ENCODE measurements around the gene TBC1D1.

GRCh38 chr4:37938208-37938607 lies 47.3 kb downstream of the TBC1D1 start:
- TF ChIP-seq CTCF (IDR thresholded peaks at IDR 0.05), result no peak
- TF ChIP-seq POLR2AphosphoS5 (IDR thresholded peaks at IDR 0.05), result no peak

Data from esophagus muscularis mucosa (tissue), 3 donors.